Stimulated activated CD8-positive, alpha-beta memory T cell treated with anti-CD3 and anti-CD28 coated beads, Interleukin-12 subunit alpha, Interleukin-12 subunit beta, amount 100 ng/mL, for 24 hours (primary cell): Measurements from ENCODE around the gene GPX4.

Experiments used
- DNase-seq: peaks from one replicate; pipeline ENCODE4 v3.0.0-alpha.2; 2020; ENCODE audit errors: extremely low read depth

The GPX4 gene

GRCh38 chr19:1068009-1069001, 35.5 kb upstream of the GPX4 start:
- no peak for DNase-seq

GRCh38 chr19:1069009-1069779, 34.6 kb upstream of the GPX4 start:
- DNase-seq = no peak

- no peak for DNase-seq
Measured at GRCh38 chr19:1070576-1070930, 33.2 kb upstream of the GPX4 start.

- no peak for DNase-seq
Measured at GRCh38 chr19:1070931-1071791, 32.6 kb upstream of the GPX4 start.

GRCh38 chr19:1072371-1073015, 31.3 kb upstream of the GPX4 start:
- DNase-seq = no peak

- DNase-seq = no peak
Measured at GRCh38 chr19:1073063-1073955, 30.5 kb upstream of the GPX4 start.

GRCh38 chr19:1073956-1074517, 29.8 kb upstream of the GPX4 start:
- no peak for DNase-seq

GRCh38 chr19:1074544-1075283, 29.1 kb upstream of the GPX4 start:
- no peak for DNase-seq

GRCh38 chr19:1076046-1076386, 27.8 kb upstream of the GPX4 start:
- DNase-seq = no peak

- DNase-seq = peak; percentile 80
Measured at GRCh38 chr19:1076951-1077350, 26.8 kb upstream of the GPX4 start.

- no peak for DNase-seq
Measured at GRCh38 chr19:1079566-1080111, 24.2 kb upstream of the GPX4 start.

- no peak for DNase-seq
Measured at GRCh38 chr19:1080360-1081161, 23.2 kb upstream of the GPX4 start.

GRCh38 chr19:1081301-1082164, 22.3 kb upstream of the GPX4 start:
- DNase-seq = no peak

GRCh38 chr19:1082165-1082927, 21.4 kb upstream of the GPX4 start:
- DNase-seq = no peak

GRCh38 chr19:1082928-1083816, 20.6 kb upstream of the GPX4 start:
- DNase-seq = no peak
